Astrocyte of the cerebellum (primary cell): ENCODE measurements around the gene AAK1.

Source experiments
- DNase-seq: peaks from one replicate; pipeline ENCODE4 v3.0.0-alpha.2; 2011; ENCODE audit warnings: low read depth
- H3K4me3 ChIP-seq: 2 replicates; pipeline ENCODE4 v1.5.1; 2011; ENCODE audit warnings: mild to moderate bottlenecking, low read depth, low read length, moderate library complexity
- CTCF ChIP-seq: IDR thresholded peaks from 2 replicates; pipeline ENCODE4 v1.5.1; 2012; ENCODE audit warnings: low read length, low read depth, moderate library complexity, mild to moderate bottlenecking; ENCODE audit errors: missing control alignments
- in situ Hi-C: cut with HindIII; loops from 2 replicates; pipeline ENCODE4 v1.10.0; 2017; ENCODE audit warnings: low sequenced_read_pairs

AAK1 gene

GRCh38 chr2:69638630-69639029 lies 4.9 kb downstream of the AAK1 start:
- in situ Hi-C loops, result no loop called here
- no peak for DNase-seq
- no peak for TF ChIP-seq CTCF
- H3K4me3 ChIP-seq, result no peak overlapping the region

GRCh38 chr2:69637923-69638322 lies 5.6 kb downstream of the AAK1 start:
- no peak for TF ChIP-seq CTCF
- in situ Hi-C loops, result no loop called here
- H3K4me3 ChIP-seq, result no peak overlapping the region
- DNase-seq, result no peak

- in situ Hi-C loops, result no loop called here
- no peak for TF ChIP-seq CTCF
- no peak overlapping the region for H3K4me3 ChIP-seq
- no peak for DNase-seq
Observed at GRCh38 chr2:69636395-69636794, 7.1 kb downstream of the AAK1 start.

GRCh38 chr2:69635432-69635831 lies 8.1 kb downstream of the AAK1 start:
- DNase-seq, result no peak
- no peak for TF ChIP-seq CTCF
- no peak overlapping the region for H3K4me3 ChIP-seq
- in situ Hi-C loops, result no loop called here

- DNase-seq, result no peak
- TF ChIP-seq CTCF, result no peak
- H3K4me3 ChIP-seq, result no peak overlapping the region
- in situ Hi-C loops, result no loop called here
Observed at GRCh38 chr2:69634196-69634821, 9.2 kb downstream of the AAK1 start.

GRCh38 chr2:69631402-69631801 lies 12.1 kb downstream of the AAK1 start:
- in situ Hi-C loops, result no loop called here
- H3K4me3 ChIP-seq, result no peak overlapping the region
- no peak for TF ChIP-seq CTCF
- DNase-seq, result no peak
